Caco-2 (cell line): ENCODE results near the gene ABL1. TPM values are rescaled to one million over a fixed set of nuclear protein-coding genes. Genes with fewer than 3 reads are reported as not detected.

Source experiments
- BruUV-seq: library from RNA; stranded (reverse); fragments of 400-500 nt; replicated peaks from 2 replicates; lab custom pipeline; 2021; lab: Mats Ljungman, UMichigan
- CTCF ChIA-PET: fragments of 300-600 bp; sonication (Branson Sonifier 250); formaldehyde crosslinking; loops from one replicate; lab custom pipeline; 2022; ENCODE audit warnings: antibody characterized with exemption; lab: Charles Lee
- POLR2A ChIA-PET: fragments of 300-600 bp; sonication (Branson Sonifier 250); formaldehyde crosslinking; loops from one replicate; lab custom pipeline; 2022; ENCODE audit warnings: antibody characterized with exemption; lab: Charles Lee
- DNase-seq, 2 experiments: peaks; one replicate each; pipeline versions ENCODE4 v3.0.0 to v3.0.0-alpha.2; 2020 to 2022
- H3K27me3 ChIP-seq: replicated peaks from 2 replicates; pipeline ENCODE4 v1.6.0; 2011; ENCODE audit warnings: low read length; ENCODE audit not compliant: control insufficient read depth, insufficient read depth
- H3K36me3 ChIP-seq: 2 replicates; pipeline ENCODE4 v1.5.1; 2011; ENCODE audit warnings: low read length; ENCODE audit not compliant: control insufficient read depth, insufficient read depth
- H3K4me1 ChIP-seq: fragments of 250-450 bp; sonication (Bioruptor Pico); 2 replicates; pipeline ENCODE4 v1.5.1; 2020; ENCODE audit warnings: mild to moderate bottlenecking
- H3K4me3 ChIP-seq: 2 replicates; pipeline ENCODE4 v1.5.1; 2011; ENCODE audit warnings: low read depth, mild to moderate bottlenecking, control low read depth, low read length
- H3K9me3 ChIP-seq: fragments of 250-450 bp; sonication (Bioruptor Pico); 2 replicates; pipeline ENCODE4 v1.5.1; 2020; ENCODE audit warnings: mild to moderate bottlenecking, moderate library complexity
- H3K27ac Mint-ChIP-seq: one replicate; pipeline ENCODE4 v1.8.0; 2022; ENCODE audit warnings: mixed read lengths; ENCODE audit not compliant: unreplicated experiment
- H3K27me3 Mint-ChIP-seq: one replicate; pipeline ENCODE4 v1.8.0; 2022; ENCODE audit warnings: mixed read lengths; ENCODE audit not compliant: insufficient read depth, unreplicated experiment
- H3K36me3 Mint-ChIP-seq: one replicate; pipeline ENCODE4 v1.8.0; 2022; ENCODE audit warnings: mild to moderate bottlenecking, mixed read lengths; ENCODE audit not compliant: insufficient read depth, unreplicated experiment
- H3K4me1 Mint-ChIP-seq: one replicate; pipeline ENCODE4 v1.8.0; 2022; ENCODE audit warnings: low read depth, mixed read lengths; ENCODE audit not compliant: unreplicated experiment
- H3K4me3 Mint-ChIP-seq: one replicate; pipeline ENCODE4 v1.8.0; 2022; ENCODE audit warnings: mild to moderate bottlenecking, moderate library complexity, mixed read lengths; ENCODE audit not compliant: unreplicated experiment
- H3K9me3 Mint-ChIP-seq: one replicate; pipeline ENCODE4 v1.8.0; 2022; ENCODE audit warnings: mixed read lengths; ENCODE audit not compliant: unreplicated experiment
- CTCF ChIP-seq, 2 experiments: fragments of 200-600 bp in 1 of 2; IDR thresholded peaks; 1 replicate in 1 of 2; 2 replicates in 1 of 2; pipeline versions ENCODE4 v1.5.1 to v1.8.0; 2011 to 2022; ENCODE audit warnings: antibody characterized with exemption in 1 of 2, control low read depth in 1 of 2, inconsistent platforms in 1 of 2, low read depth in 1 of 2, low read length in 1 of 2, mild to moderate bottlenecking in 1 of 2, moderate library complexity in 1 of 2; ENCODE audit not compliant: insufficient read depth in 1 of 2, severe bottlenecking in 1 of 2, unreplicated experiment in 1 of 2
- intact Hi-C: fragments of 100-400 bp; cut with micrococcal nuclease; formaldehyde crosslinking; loops from one replicate; pipeline ENCODE4 v1.10.0; 2022; ENCODE audit not compliant: unreplicated experiment
- total RNA-seq: library from RNA; stranded (reverse); gene quantifications from 2 replicates; pipeline ENCODE4 v1.2.3, GENCODE V29; 2022

ABL1 gene
- total RNA-seq, 1 experiment from 2014 or later = 55.2 TPM

GRCh38 chr9:130897105-130897751 lies 62.2 kb downstream of the ABL1 start:
- peaks cover 21% of the 10 kb centered on the region for H3K36me3 Mint-ChIP-seq
- POLR2A ChIA-PET = no interaction called here
- BruUV-seq = no TSS peak

GRCh38 chr9:130897848-130898551 lies 62.9 kb downstream of the ABL1 start:
- intact Hi-C loops = no loop called here
- no peak overlapping the region for H3K4me3 ChIP-seq
- ChIA-PET POLR2A (no interaction called here), CTCF (interaction anchor here (1.0 kb wide), 1 partner anchor 97 kb away, joined by 3 read pairs; no protein-coding TSS in a partner anchor)
- no peaks in the 10 kb centered on the region for H3K9me3 ChIP-seq
- no peaks in the 10 kb centered on the region for H3K36me3 ChIP-seq
- H3K4me1 ChIP-seq = no peaks in the 10 kb centered on the region
- Mint-ChIP-seq H3K9me3 (no peaks in the 10 kb centered on the region), H3K27ac (no peak overlapping the region), H3K4me1 (no peaks in the 10 kb centered on the region), H3K36me3 (peaks cover 18% of the 10 kb centered on the region), H3K4me3 (no peak overlapping the region), H3K27me3 (peaks cover 5% of the 10 kb centered on the region)
- no TSS peak for BruUV-seq
- DNase-seq = no peak
- H3K27me3 ChIP-seq = no peaks in the 10 kb centered on the region
- TF ChIP-seq CTCF (IDR thresholded peaks at IDR 0.05; ENCODE audit: insufficient read depth in 1 of 2, low read depth in 1 of 2, low read length in 1 of 2, severe bottlenecking in 1 of 2, unreplicated experiment in 1 of 2) = no peak

More at GRCh38 chr9:130897105-130897751, 62.2 kb downstream of the ABL1 start:
- no peaks in the 10 kb centered on the region for H3K9me3 Mint-ChIP-seq
- no peaks in the 10 kb centered on the region for H3K4me1 Mint-ChIP-seq
- intact Hi-C loops = no loop called here
- Histone ChIP-seq H3K9me3 (no peaks in the 10 kb centered on the region), H3K27me3 (no peaks in the 10 kb centered on the region), H3K4me3 (no peak overlapping the region), H3K4me1 (no peaks in the 10 kb centered on the region), H3K36me3 (no peaks in the 10 kb centered on the region)
- H3K27ac Mint-ChIP-seq = no peak overlapping the region
- DNase-seq = no peak
- CTCF ChIA-PET = interaction anchor here (1.0 kb wide), 1 partner anchor 98 kb away, joined by 3 read pairs; no protein-coding TSS in a partner anchor
- peaks cover 5% of the 10 kb centered on the region for H3K27me3 Mint-ChIP-seq
- H3K4me3 Mint-ChIP-seq = no peak overlapping the region
- no peak for TF ChIP-seq CTCF (IDR thresholded peaks at IDR 0.05; ENCODE audit: insufficient read depth in 1 of 2, low read depth in 1 of 2, low read length in 1 of 2, severe bottlenecking in 1 of 2, unreplicated experiment in 1 of 2)

- H3K27ac Mint-ChIP-seq = no peak overlapping the region
- no peak for DNase-seq
- no TSS peak for BruUV-seq
- CTCF ChIA-PET = no interaction called here
- intact Hi-C loops = no loop called here
- H3K36me3 Mint-ChIP-seq = peaks cover 18% of the 10 kb centered on the region
- Histone ChIP-seq H3K4me3 (no peak overlapping the region), H3K36me3 (no peaks in the 10 kb centered on the region), H3K27me3 (no peaks in the 10 kb centered on the region), H3K4me1 (no peaks in the 10 kb centered on the region), H3K9me3 (no peaks in the 10 kb centered on the region)
- H3K27me3 Mint-ChIP-seq = peaks cover 5% of the 10 kb centered on the region
- H3K9me3 Mint-ChIP-seq = no peaks in the 10 kb centered on the region
- no peak for TF ChIP-seq CTCF (IDR thresholded peaks at IDR 0.05; ENCODE audit: insufficient read depth in 1 of 2, low read depth in 1 of 2, low read length in 1 of 2, severe bottlenecking in 1 of 2, unreplicated experiment in 1 of 2)
- H3K4me1 Mint-ChIP-seq = no peaks in the 10 kb centered on the region
- no peak overlapping the region for H3K4me3 Mint-ChIP-seq
- POLR2A ChIA-PET = no interaction called here
These were observed 63.4 kb downstream of the ABL1 start for GRCh38 chr9:130898552-130898852.
